Esophagus squamous epithelium (tissue), 5 donors: ENCODE results near the gene RER1. TPM values are rescaled to one million over a fixed set of nuclear protein-coding genes. Genes with fewer than 3 reads are reported as not detected.

Source experiments
- DNase-seq: peaks from one replicate; lab custom pipeline; 2025; lab: John Stamatoyannopoulos, UW
- H3K27ac ChIP-seq, 4 donors: fragments of 200-600 bp; sonication (generic); one replicate each; pipeline ENCODE4 v1.5.1; 2016 to 2019; ENCODE audit warnings: mild to moderate bottlenecking in 1 of 4
- H3K27me3 ChIP-seq, 4 donors: fragments of 200-600 bp; sonication (generic); 1 replicate in 3 of 4; 2 replicates in 1 of 4; pipeline versions ENCODE4 v1.5.1 to v1.6.0; 2017 to 2021; ENCODE audit warnings: antibody characterized with exemption in 1 of 4
- H3K36me3 ChIP-seq, 3 donors: fragments of 200-600 bp; sonication (generic); one replicate each; pipeline ENCODE4 v1.5.1; 2016 to 2019
- H3K4me1 ChIP-seq, 3 donors: fragments of 200-600 bp; sonication (generic); one replicate each; pipeline ENCODE4 v1.5.1; 2017 to 2019
- H3K4me3 ChIP-seq, 4 donors: fragments of 200-600 bp; sonication (generic); 1 replicate in 3 of 4; 2 replicates in 1 of 4; pipeline ENCODE4 v1.5.1; 2016 to 2019; ENCODE audit warnings: mild to moderate bottlenecking in 2 of 4, moderate library complexity in 1 of 4
- H3K9me3 ChIP-seq, 3 donors: fragments of 200-600 bp; sonication (generic); one replicate each; pipeline ENCODE4 v1.5.1; 2016 to 2019
- POLR2A ChIP-seq, 4 donors: fragments of 450-650 bp; IDR thresholded peaks; one replicate each; pipeline ENCODE4 v1.6.1; 2017; ENCODE audit warnings: antibody characterized with exemption in 4 of 4, mild to moderate bottlenecking in 4 of 4, moderate library complexity in 3 of 4
- WGBS, 2 donors: methylation state at CpG; one replicate each; pipeline ENCODE4 v1.1.5; 2018; 5-methylcytosine and 5-hydroxymethylcytosine counted together
- intact Hi-C: fragments of 100-400 bp; cut with DNase I; formaldehyde crosslinking; loops from one replicate; pipeline ENCODE4 v1.15.0; 2022
- total RNA-seq, 4 donors: library from RNA; depleted of rRNA; stranded (reverse); fragments of >200 nt; gene quantifications; one replicate each; pipeline ENCODE4 v1.1.0, GENCODE V29; 2016
- TF ChIP-seq, protein P1 (sequence below), 6 experiments: fragments of 450-650 bp in 4 of 6; fragments of 200-600 bp in 2 of 6; sonication (generic) in 2 of 6; IDR thresholded peaks; one replicate each; pipeline ENCODE4 v1.5.1; 2016 to 2019; ENCODE audit warnings: antibody characterized with exemption in 6 of 6, mild to moderate bottlenecking in 4 of 6, moderate library complexity in 4 of 6
- donor health status: DM: yes; HTN: yes; CAD: no.

RER1 gene
- total RNA-seq, 4 donors from 2014 or later: 63.3 to 136 (median 75.7) TPM

- Histone ChIP-seq H3K27ac (no peak overlapping the region), H3K27me3 (peaks cover 0 to 20% (median 0%) of the 10 kb centered on the region in 4 donors), H3K36me3 (no peaks in the 10 kb centered on the region), H3K9me3 (no peaks in the 10 kb centered on the region), H3K4me3 (no peak overlapping the region), H3K4me1 (peaks cover 12 to 18% (median 15%) of the 10 kb centered on the region in 3 donors)
- intact Hi-C loops: no loop called here
- DNase-seq: no peak
- TF ChIP-seq, protein P1, sequence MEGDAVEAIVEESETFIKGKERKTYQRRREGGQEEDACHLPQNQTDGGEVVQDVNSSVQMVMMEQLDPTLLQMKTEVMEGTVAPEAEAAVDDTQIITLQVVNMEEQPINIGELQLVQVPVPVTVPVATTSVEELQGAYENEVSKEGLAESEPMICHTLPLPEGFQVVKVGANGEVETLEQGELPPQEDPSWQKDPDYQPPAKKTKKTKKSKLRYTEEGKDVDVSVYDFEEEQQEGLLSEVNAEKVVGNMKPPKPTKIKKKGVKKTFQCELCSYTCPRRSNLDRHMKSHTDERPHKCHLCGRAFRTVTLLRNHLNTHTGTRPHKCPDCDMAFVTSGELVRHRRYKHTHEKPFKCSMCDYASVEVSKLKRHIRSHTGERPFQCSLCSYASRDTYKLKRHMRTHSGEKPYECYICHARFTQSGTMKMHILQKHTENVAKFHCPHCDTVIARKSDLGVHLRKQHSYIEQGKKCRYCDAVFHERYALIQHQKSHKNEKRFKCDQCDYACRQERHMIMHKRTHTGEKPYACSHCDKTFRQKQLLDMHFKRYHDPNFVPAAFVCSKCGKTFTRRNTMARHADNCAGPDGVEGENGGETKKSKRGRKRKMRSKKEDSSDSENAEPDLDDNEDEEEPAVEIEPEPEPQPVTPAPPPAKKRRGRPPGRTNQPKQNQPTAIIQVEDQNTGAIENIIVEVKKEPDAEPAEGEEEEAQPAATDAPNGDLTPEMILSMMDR (IDR thresholded peaks at IDR 0.05): no peak
- TF ChIP-seq POLR2A (IDR thresholded peaks at IDR 0.05): no peak
- WGBS, 2 donors: 82 to 91% methylated on average over 6 to 15 of the region's 31 CpGs
These were observed 40.6 kb upstream of the RER1 start for GRCh38 chr1:2350911-2351655.

DNA sequence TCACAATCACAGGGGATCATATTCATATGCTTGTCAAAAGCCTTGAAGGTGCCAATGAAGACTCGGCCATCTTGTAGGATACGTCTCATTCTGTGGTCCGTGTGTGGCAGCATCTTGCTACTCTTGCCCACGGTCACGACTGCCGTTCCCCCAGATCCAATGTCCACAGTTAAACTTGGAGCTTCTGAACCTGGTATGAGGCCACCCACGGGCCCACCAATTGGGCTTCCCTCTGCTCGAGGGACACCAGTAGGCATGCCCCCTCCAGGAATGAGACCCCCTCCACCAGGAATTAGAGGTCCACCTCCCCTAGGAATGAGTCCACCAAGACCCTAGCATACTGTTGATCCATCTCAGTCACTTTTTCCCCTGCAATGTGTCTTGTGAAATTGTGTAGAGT, 39.9 kb upstream of the RER1 start:
- 95 to 96% methylated on average over 7 to 8 of the region's 8 CpGs for WGBS, 2 donors
- Histone ChIP-seq H3K27me3 (peaks cover 0 to 18% (median 0%) of the 10 kb centered on the region in 4 donors), H3K36me3 (no peaks in the 10 kb centered on the region), H3K9me3 (no peaks in the 10 kb centered on the region), H3K4me3 (no peak overlapping the region), H3K27ac (no peak overlapping the region), H3K4me1 (peaks cover 12 to 18% (median 15%) of the 10 kb centered on the region in 3 donors)
- DNase-seq: no peak
- TF ChIP-seq, protein P1 (IDR thresholded peaks at IDR 0.05): no peak
- TF ChIP-seq POLR2A (IDR thresholded peaks at IDR 0.05): no peak
- intact Hi-C loops: no loop called here

DNA sequence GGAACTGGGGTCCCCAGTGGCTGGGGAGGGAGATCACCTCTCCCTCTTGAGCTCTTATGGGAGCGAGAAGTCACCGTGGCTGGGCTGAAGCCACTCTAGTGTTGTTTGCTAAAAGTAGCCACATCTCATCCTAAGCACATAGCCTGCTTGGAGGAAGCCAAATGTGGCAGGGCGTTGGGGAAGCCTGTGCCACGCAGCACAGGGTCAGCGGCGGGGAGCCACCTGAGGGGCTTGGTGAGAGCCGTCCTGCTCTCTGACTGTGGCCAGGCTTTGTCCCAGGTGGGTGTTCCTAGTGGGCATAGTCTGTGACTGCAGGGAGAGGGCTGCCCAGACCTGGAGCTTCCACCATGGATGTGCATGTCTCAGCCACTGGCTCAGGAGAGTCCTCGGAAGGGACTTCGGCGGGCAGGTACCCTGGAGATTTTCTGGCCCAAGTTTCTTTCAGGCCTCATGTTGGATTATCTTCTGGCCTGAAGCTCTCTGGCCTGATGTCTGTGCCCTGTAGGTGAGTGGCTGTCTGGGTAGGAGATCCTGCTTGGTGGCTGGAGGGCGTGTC, 39.2 kb upstream of the RER1 start:
- no peak overlapping the region for H3K27ac ChIP-seq

GRCh38 chr1:2352897-2353550, 38.6 kb upstream of the RER1 start:
- Histone ChIP-seq H3K4me3 (peak overlapping the region in 1 of 4 donors; percentile 21), H3K4me1 (peaks cover 12 to 18% (median 15%) of the 10 kb centered on the region in 3 donors), H3K27me3 (peaks cover 0 to 12% (median 0%) of the 10 kb centered on the region in 4 donors), H3K27ac (peak overlapping the region in 1 of 4 donors; percentile 11), H3K9me3 (no peaks in the 10 kb centered on the region), H3K36me3 (no peaks in the 10 kb centered on the region)
- 46 to 51% methylated on average over 11 to 14 of the region's 21 CpGs for WGBS, 2 donors
- intact Hi-C loops: no loop called here
- TF ChIP-seq, protein P1 (IDR thresholded peaks at IDR 0.05): no peak
- TF ChIP-seq POLR2A (IDR thresholded peaks at IDR 0.05): no peak
- DNase-seq: no peak

More for the DNA sequence above, 39.2 kb upstream of the RER1 start:
- Histone ChIP-seq H3K4me3 (no peak overlapping the region), H3K9me3 (no peaks in the 10 kb centered on the region), H3K27me3 (peaks cover 0 to 12% (median 0%) of the 10 kb centered on the region in 4 donors), H3K36me3 (no peaks in the 10 kb centered on the region), H3K4me1 (peaks cover 12 to 18% (median 15%) of the 10 kb centered on the region in 3 donors)
- WGBS, 2 donors: 57% methylated on average over 5 of the region's 11 CpGs; no CpG with 5 or more reads in 1 of the 2 donors
- intact Hi-C loops: no loop called here
- TF ChIP-seq, protein P1 (IDR thresholded peaks at IDR 0.05): peak in 1 of 6 experiments; percentile 4
- TF ChIP-seq POLR2A (IDR thresholded peaks at IDR 0.05): no peak
- no peak for DNase-seq
